ENCODE measurements around the gene AQP12B. TPM values are rescaled to one million over a fixed set of nuclear protein-coding genes. Genes with fewer than 3 reads are reported as not detected.
A peak's percentile ranks its signal among the peaks of the same experiment; 100 is the strongest.

Gene AQP12B
- total RNA-seq, 2 experiments from 2014 or later: not detected

- Mint-ChIP-seq H3K36me3 (ENCODE audit: low read depth) (no peaks in the 10 kb centered on the region), H3K4me1 (ENCODE audit: low read depth) (peaks cover 36% of the 10 kb centered on the region), H3K27ac (peak overlapping the region; percentile 53), H3K4me3 (peak overlapping the region; percentile 11), H3K27me3 (no peaks in the 10 kb centered on the region), H3K9me3 (no peaks in the 10 kb centered on the region)
- peaks cover 8% of the 10 kb centered on the region for H3K36me3 ChIP-seq (ENCODE audit: insufficient read depth, low read length)
- ChIA-PET POLR2A (no interaction called here), CTCF (no interaction called here)
- DNase-seq: peak in 6 of 14 experiments; percentile 20 to 71 (median 57)
- no peak overlapping the region for H3K4me3 ChIP-seq (ENCODE audit: low read length)
- TF ChIP-seq CTCF (IDR thresholded peaks at IDR 0.05): no peak
- H3K9me3 ChIP-seq (ENCODE audit: control insufficient read depth in 1 of 2, insufficient read depth in 1 of 2, low read length in 2 of 2): peaks cover 0 to 1% of the 10 kb centered on the region in 2 experiments
- intact Hi-C loops (cut with DNase I, micrococcal nuclease): loop anchor here in 1 of 2 experiments (5.0 kb wide), 1 partner anchor 59 kb away; the partner anchor contains the start of gene RNPEPL1
- ATAC-seq (ENCODE audit: poor library complexity): no peak
- H3K27me3 ChIP-seq (ENCODE audit: control insufficient read depth in 1 of 2, insufficient read depth in 2 of 2, low read length in 2 of 2): no peaks in the 10 kb centered on the region
- H3K4me1 ChIP-seq (ENCODE audit: insufficient read depth, low read length): peaks cover 85% of the 10 kb centered on the region
- H3K27ac ChIP-seq (ENCODE audit: low read depth in 1 of 2, low read length in 2 of 2): peak overlapping the region in 1 of 2 donors; percentile 34
Measured at GRCh38 chr2:240626531-240627300, 56.0 kb downstream of the AQP12B start.

Other genes with a start within 250 kb of the AQP12B start
- gene GPC1, start 247.2 kb downstream of the AQP12B start, total RNA-seq: under 1 TPM; 0.58 to 0.98 TPM
- gene ANKMY1, start 124.9 kb downstream of the AQP12B start, total RNA-seq: 10 to 100 TPM; 25.7 to 26.2 TPM
- 10 to 100 TPM; 18.3 to 18.9 TPM for gene DUSP28, start 122.5 kb downstream of the AQP12B start, total RNA-seq
- 10 to 100 TPM; 73.0 to 78.8 TPM for gene RNPEPL1, start 114.4 kb downstream of the AQP12B start, total RNA-seq
- 10 to 100 TPM; 40.6 to 42.1 TPM for gene CAPN10, start 96.2 kb downstream of the AQP12B start, total RNA-seq
- gene GPR35, start 57.4 kb downstream of the AQP12B start, total RNA-seq: 1 to 10 TPM; 7.1 to 7.2 TPM
- gene AQP12A, start 9.0 kb upstream of the AQP12B start, total RNA-seq: not detected
- gene KIF1A, start 137.3 kb upstream of the AQP12B start, total RNA-seq: not detected
- gene AGXT, start 185.9 kb upstream of the AQP12B start, total RNA-seq: not detected
- not detected for gene MAB21L4, start 213.3 kb upstream of the AQP12B start, total RNA-seq
- not detected for gene CROCC2, start 223.5 kb upstream of the AQP12B start, total RNA-seq

Data from CD4-positive, alpha-beta T cell (primary cell).